ENCODE measurements around the gene MESP1.
A peak's percentile ranks its signal among the peaks of the same experiment; 100 is the strongest.

Gene MESP1

GRCh38 chr15:89781055-89781454 lies 30.0 kb upstream of the MESP1 start:
- no peak for DNase-seq (ENCODE audit: low read depth in 1 of 2, low spot score in 1 of 2)

- no peak for DNase-seq (ENCODE audit: low read depth in 1 of 2, low spot score in 1 of 2)
These were observed 29.6 kb upstream of the MESP1 start for GRCh38 chr15:89780601-89781000.

- no peak for DNase-seq (ENCODE audit: low read depth in 1 of 2, low spot score in 1 of 2)
These were observed 27.8 kb upstream of the MESP1 start for GRCh38 chr15:89778861-89779260.

GRCh38 chr15:89777782-89778380 lies 26.8 kb upstream of the MESP1 start:
- no peak for DNase-seq (ENCODE audit: low read depth in 1 of 2, low spot score in 1 of 2)

GRCh38 chr15:89777073-89777751 lies 26.2 kb upstream of the MESP1 start:
- no peak for DNase-seq (ENCODE audit: low read depth in 1 of 2, low spot score in 1 of 2)

- DNase-seq (ENCODE audit: low read depth in 1 of 2, low spot score in 1 of 2), result peak; percentile 12 to 25
These were observed 25.4 kb upstream of the MESP1 start, which contains the start of gene MESP2 for GRCh38 chr15:89776274-89777072. Gene MESP2 (plus strand): TSS chr15:89776332. CDS start chr15:89776358, 26 bp downstream.

- DNase-seq (ENCODE audit: low read depth in 1 of 2, low spot score in 1 of 2), result no peak
These were observed 24.8 kb upstream of the MESP1 start for GRCh38 chr15:89775815-89776214.

- no peak for DNase-seq (ENCODE audit: low read depth in 1 of 2, low spot score in 1 of 2)
These were observed 23.4 kb upstream of the MESP1 start for GRCh38 chr15:89774492-89774891.

GRCh38 chr15:89772932-89773583 lies 22.0 kb upstream of the MESP1 start:
- no peak for DNase-seq (ENCODE audit: low read depth in 1 of 2, low spot score in 1 of 2)

GRCh38 chr15:89770041-89770440 lies 19.0 kb upstream of the MESP1 start:
- no peak for DNase-seq (ENCODE audit: low read depth in 1 of 2, low spot score in 1 of 2)

GRCh38 chr15:89769366-89769765 lies 18.3 kb upstream of the MESP1 start:
- no peak for DNase-seq (ENCODE audit: low read depth in 1 of 2, low spot score in 1 of 2)

GRCh38 chr15:89768071-89768500 lies 17.0 kb upstream of the MESP1 start:
- DNase-seq (ENCODE audit: low read depth in 1 of 2, low spot score in 1 of 2), result no peak

GRCh38 chr15:89767411-89767915 lies 16.4 kb upstream of the MESP1 start:
- no peak for DNase-seq (ENCODE audit: low read depth in 1 of 2, low spot score in 1 of 2)

GRCh38 chr15:89766357-89767311 lies 15.6 kb upstream of the MESP1 start:
- DNase-seq (ENCODE audit: low read depth in 1 of 2, low spot score in 1 of 2), result no peak

- no peak for DNase-seq (ENCODE audit: low read depth in 1 of 2, low spot score in 1 of 2)
These were observed 14.6 kb upstream of the MESP1 start for GRCh38 chr15:89765694-89766093.

- DNase-seq (ENCODE audit: low read depth in 1 of 2, low spot score in 1 of 2), result no peak
These were observed 10.9 kb upstream of the MESP1 start for GRCh38 chr15:89761929-89762328.

GRCh38 chr15:89761009-89761831 lies 10.2 kb upstream of the MESP1 start:
- DNase-seq (ENCODE audit: low read depth in 1 of 2, low spot score in 1 of 2), result no peak

GRCh38 chr15:89760303-89761008 lies 9.4 kb upstream of the MESP1 start:
- DNase-seq (ENCODE audit: low read depth in 1 of 2, low spot score in 1 of 2), result peak; percentile 37 to 48

GRCh38 chr15:89759835-89760234 lies 8.8 kb upstream of the MESP1 start:
- no peak for DNase-seq (ENCODE audit: low read depth in 1 of 2, low spot score in 1 of 2)
